ENCODE data around the gene CSTF1.
"Not testable (repeated sequence)": the region's sequence is repeated elsewhere in the genome, so short reads cannot be mapped to it uniquely, and the experiment has no call there.

CSTF1 gene

GRCh38 chr20:56391596-56392131, 781 bp upstream of the CSTF1 start:
- no peak for DNase-seq (ENCODE audit: low read depth, low spot score)
- no peak for TF ChIP-seq CTCF (IDR thresholded peaks at IDR 0.05; ENCODE audit: insufficient read depth, low read length, missing control alignments)
- ChIA-PET POLR2A (interaction anchor here (1.0 to 1.5 kb wide), 3 partner anchors 20 to 102 kb away, joined by 4 to 6 read pairs (median 6); partner anchors contain the start of gene CASS4), CTCF (interaction anchor here (0.7 to 1.5 kb wide), 3 partner anchors 8 to 46 kb away, joined by 3 to 4 read pairs (median 3); no protein-coding TSS in a partner anchor)
- peak overlapping the region; percentile 92 for H3K4me3 ChIP-seq (ENCODE audit: low read depth, low read length)

- H3K4me3 ChIP-seq (ENCODE audit: low read depth, low read length), result peak overlapping the region; percentile 92
- ChIA-PET POLR2A (interaction anchor here (1.3 kb wide), 1 partner anchor 47 kb away, joined by 6 read pairs; no protein-coding TSS in a partner anchor), CTCF (interaction anchor here (0.6 to 1.5 kb wide), 4 partner anchors 12 to 123 kb away, joined by 3 to 4 read pairs (median 3); no protein-coding TSS in a partner anchor)
- DNase-seq (ENCODE audit: low read depth, low spot score), result no peak
- TF ChIP-seq CTCF (IDR thresholded peaks at IDR 0.05; ENCODE audit: insufficient read depth, low read length, missing control alignments), result no peak
These were observed 537 bp downstream of the CSTF1 start for GRCh38 chr20:56392881-56393482.

GRCh38 chr20:56393653-56394052, 1.2 kb downstream of the CSTF1 start:
- H3K4me3 ChIP-seq (ENCODE audit: low read depth, low read length), result peak overlapping the region; percentile 92
- no peak for TF ChIP-seq CTCF (IDR thresholded peaks at IDR 0.05; ENCODE audit: insufficient read depth, low read length, missing control alignments)
- POLR2A ChIA-PET, result no interaction called here
- CTCF ChIA-PET, result interaction anchor here (0.6 to 1.5 kb wide), 3 partner anchors 12 to 70 kb away, joined by 3 read pairs; no protein-coding TSS in a partner anchor
- no peak for DNase-seq (ENCODE audit: low read depth, low spot score)

GRCh38 chr20:56395166-56395565, 2.7 kb downstream of the CSTF1 start:
- ChIA-PET POLR2A (interaction anchor here (1.0 kb wide), 1 partner anchor 16 kb away, joined by 3 read pairs; no protein-coding TSS in a partner anchor), CTCF (interaction anchor here (1.1 to 4.8 kb wide), 4 partner anchors 9 to 120 kb away, joined by 3 to 35 read pairs (median 4); no protein-coding TSS in a partner anchor)
- no peak for DNase-seq (ENCODE audit: low read depth, low spot score)
- no peak for TF ChIP-seq CTCF (IDR thresholded peaks at IDR 0.05; ENCODE audit: insufficient read depth, low read length, missing control alignments)
- H3K4me3 ChIP-seq (ENCODE audit: low read depth, low read length), result no peak overlapping the region

- no peak overlapping the region for H3K4me3 ChIP-seq (ENCODE audit: low read depth, low read length)
- no peak for DNase-seq (ENCODE audit: low read depth, low spot score)
- CTCF ChIA-PET, result interaction anchor here (0.6 to 3.1 kb wide), 21 partner anchors 9 to 115 kb away, joined by 3 to 16 read pairs (median 4); partner anchors contain the start of gene CASS4
- POLR2A ChIA-PET, result no interaction called here
- TF ChIP-seq CTCF (IDR thresholded peaks at IDR 0.05; ENCODE audit: insufficient read depth, low read length, missing control alignments), result peak; percentile 72
These were observed 7.7 kb downstream of the CSTF1 start for GRCh38 chr20:56400001-56400640.

- DNase-seq (ENCODE audit: low read depth, low spot score), result no peak
- CTCF ChIA-PET, result interaction anchor here (0.8 kb wide), 1 partner anchor 15 kb away, joined by 3 read pairs; no protein-coding TSS in a partner anchor
- POLR2A ChIA-PET, result no interaction called here
- no peak for TF ChIP-seq CTCF (IDR thresholded peaks at IDR 0.05; ENCODE audit: insufficient read depth, low read length, missing control alignments)
- H3K4me3 ChIP-seq (ENCODE audit: low read depth, low read length), result no peak overlapping the region
These were observed 11.0 kb downstream of the CSTF1 start for GRCh38 chr20:56403465-56403864.

GRCh38 chr20:56405356-56405755, 12.9 kb downstream of the CSTF1 start:
- not testable (repeated sequence) for H3K4me3 ChIP-seq (ENCODE audit: low read depth, low read length); DNase-seq (ENCODE audit: low read depth, low spot score)
- CTCF ChIA-PET, result interaction anchor here (0.9 to 8.5 kb wide), 3 partner anchors 7 to 15 kb away, joined by 3 to 52 read pairs (median 4); no protein-coding TSS in a partner anchor
- POLR2A ChIA-PET, result interaction anchor here (0.6 to 0.9 kb wide), 2 partner anchors 35 to 64 kb away, joined by 3 read pairs; no protein-coding TSS in a partner anchor
